ENCODE data around the gene MCOLN1.

DNA sequence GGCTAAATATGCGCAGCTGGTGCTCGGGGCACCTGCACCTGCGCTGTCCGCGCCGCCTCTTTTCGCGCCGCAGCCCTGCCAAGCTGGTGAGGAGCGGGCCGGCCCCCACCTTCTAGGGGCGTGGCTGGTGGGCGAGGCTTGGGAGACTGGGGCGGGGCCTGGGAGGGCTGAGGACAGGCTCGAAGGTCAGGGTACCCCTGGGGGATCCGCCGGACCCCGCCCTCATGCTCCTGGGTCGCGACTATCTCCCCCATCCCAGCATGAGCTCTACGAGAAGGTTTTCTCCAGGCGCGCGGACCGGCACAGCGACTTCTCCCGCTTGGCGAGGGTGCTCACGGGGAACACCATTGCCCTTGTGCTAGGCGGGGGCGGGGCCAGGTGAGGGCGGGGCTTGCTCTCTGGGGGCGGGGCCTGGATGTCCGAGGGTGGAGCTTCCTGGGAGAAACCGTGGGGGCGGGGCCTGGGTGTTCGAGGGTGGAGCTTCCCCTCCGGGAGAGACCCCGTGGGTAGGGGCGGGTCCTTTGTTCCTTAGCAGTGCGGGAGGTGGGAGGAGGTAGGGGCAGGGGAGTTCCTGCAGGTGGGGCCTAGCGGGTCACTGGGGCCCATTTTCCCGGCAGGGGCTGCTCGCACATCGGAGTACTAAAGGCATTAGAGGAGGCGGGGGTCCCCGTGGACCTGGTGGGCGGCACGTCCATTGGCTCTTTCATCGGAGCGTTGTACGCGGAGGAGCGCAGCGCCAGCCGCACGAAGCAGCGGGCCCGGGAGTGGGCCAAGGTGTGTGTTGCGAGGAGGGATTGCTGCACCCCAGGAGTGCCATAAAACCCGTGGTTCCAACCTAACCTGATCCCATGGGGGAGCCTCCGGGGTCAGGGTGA is 32.8 kb downstream of the MCOLN1 start:
- TF ChIP-seq EZH2phosphoT487 (IDR thresholded peaks at IDR 0.05; ENCODE audit: low read depth) (no peak), CTCF (IDR thresholded peaks at IDR 0.05; ENCODE audit: low read depth, low read length) (no peak)
